ENCODE results near the gene TPSB2. TPM values are rescaled to one million over a fixed set of nuclear protein-coding genes. Genes with fewer than 3 reads are reported as not detected.
"Not testable (repeated sequence)": the region's sequence is repeated elsewhere in the genome, so short reads cannot be mapped to it uniquely, and the experiment has no call there.

Gene TPSB2
- total RNA-seq, 1 donor from 2014 or later = 22.1 TPM

GRCh38 chr16:1243907-1244850, 14.2 kb upstream of the TPSB2 start:
- DNase-seq (ENCODE audit: low spot score) = not testable (repeated sequence)

- not testable (repeated sequence) for DNase-seq (ENCODE audit: low spot score)
Observed at GRCh38 chr16:1243363-1243762, 13.4 kb upstream of the TPSB2 start.

GRCh38 chr16:1241081-1241480, 11.1 kb upstream of the TPSB2 start:
- DNase-seq (ENCODE audit: low spot score) = not testable (repeated sequence)

- not testable (repeated sequence) for DNase-seq (ENCODE audit: low spot score)
Observed at GRCh38 chr16:1240436-1240835, 10.5 kb upstream of the TPSB2 start, which contains the start of gene TPSAB1. Gene TPSAB1, plus strand, starts transcription at chr16:1240705. Its CDS starts 234 bp downstream, at chr16:1240939.

- not testable (repeated sequence) for DNase-seq (ENCODE audit: low spot score)
Observed at GRCh38 chr16:1239575-1239974, 9.6 kb upstream of the TPSB2 start.

GRCh38 chr16:1238909-1239308, 8.9 kb upstream of the TPSB2 start:
- not testable (repeated sequence) for DNase-seq (ENCODE audit: low spot score)

- DNase-seq (ENCODE audit: low spot score) = no peak
Observed at GRCh38 chr16:1237990-1238389, 8.0 kb upstream of the TPSB2 start.

- DNase-seq (ENCODE audit: low spot score) = not testable (repeated sequence)
Observed at GRCh38 chr16:1236659-1237058, 6.7 kb upstream of the TPSB2 start.

GRCh38 chr16:1232049-1232748, 2.2 kb upstream of the TPSB2 start:
- not testable (repeated sequence) for DNase-seq (ENCODE audit: low spot score)

GRCh38 chr16:1231301-1231700, 1.3 kb upstream of the TPSB2 start:
- DNase-seq (ENCODE audit: low spot score) = not testable (repeated sequence)

- not testable (repeated sequence) for DNase-seq (ENCODE audit: low spot score)
Observed at GRCh38 chr16:1230471-1231212, 658 bp upstream of the TPSB2 start.

GRCh38 chr16:1229476-1229875, 508 bp downstream of the TPSB2 start:
- DNase-seq (ENCODE audit: low spot score) = not testable (repeated sequence)

GRCh38 chr16:1228227-1228626, 1.8 kb downstream of the TPSB2 start:
- not testable (repeated sequence) for DNase-seq (ENCODE audit: low spot score)

GRCh38 chr16:1226692-1227091, 3.3 kb downstream of the TPSB2 start:
- DNase-seq (ENCODE audit: low spot score) = not testable (repeated sequence)

GRCh38 chr16:1225728-1226311, 4.2 kb downstream of the TPSB2 start:
- DNase-seq (ENCODE audit: low spot score) = not testable (repeated sequence)

GRCh38 chr16:1225051-1225451, 4.9 kb downstream of the TPSB2 start, which contains the start of gene TPSG1:
Gene TPSG1, minus strand, starts transcription at chr16:1225268. Its CDS starts 16 bp downstream, at chr16:1225252.
- DNase-seq (ENCODE audit: low spot score) = no peak

- DNase-seq (ENCODE audit: low spot score) = no peak
Observed at GRCh38 chr16:1224558-1224957, 5.4 kb downstream of the TPSB2 start.

GRCh38 chr16:1223355-1224214, 6.4 kb downstream of the TPSB2 start:
- no peak for DNase-seq (ENCODE audit: low spot score)

- no peak for DNase-seq (ENCODE audit: low spot score)
Observed at GRCh38 chr16:1222553-1223354, 7.2 kb downstream of the TPSB2 start.
